CD4-positive, alpha-beta T cell (primary cell): Measurements from ENCODE around the gene DHX15. TPM values are rescaled to one million over a fixed set of nuclear protein-coding genes. Genes with fewer than 3 reads are reported as not detected.

Experiments
- ATAC-seq: fragments of 200-7000 bp; cut with Tn5 transposase; one replicate; pipeline ENCODE4 v1.10.0; 2022; ENCODE audit warnings: mild to moderate bottlenecking; ENCODE audit not compliant: poor library complexity
- CTCF ChIA-PET: fragments of 350-600 bp; sonication (Branson Sonifier 250); formaldehyde crosslinking; loops from one replicate; lab custom pipeline; 2021; ENCODE audit warnings: antibody characterized with exemption, inconsistent platforms; lab: Charles Lee
- POLR2A ChIA-PET: fragments of 350-600 bp; sonication (Branson Sonifier 250); formaldehyde crosslinking; loops from one replicate; lab custom pipeline; 2021; ENCODE audit warnings: antibody characterized with exemption, inconsistent platforms; lab: Charles Lee
- DNase-seq, 14 experiments: peaks; one replicate each; pipeline ENCODE4 v3.0.0-alpha.2; 2013 to 2020; ENCODE audit warnings: mixed read lengths in 2 of 14
- H3K27ac ChIP-seq, 2 donors: one replicate each; pipeline versions ENCODE4 v1.5.1 to v1.7.0; 2013; ENCODE audit warnings: low read length in 2 of 2, low read depth in 1 of 2, mild to moderate bottlenecking in 1 of 2
- H3K27me3 ChIP-seq, 2 experiments: 1 replicate in 1 of 2; 2 replicates in 1 of 2; pipeline versions ENCODE4 v1.6.1 to v1.7.0; 2013; ENCODE audit warnings: low read length in 2 of 2, control low read depth in 1 of 2, mild to moderate bottlenecking in 1 of 2, moderate library complexity in 1 of 2; ENCODE audit not compliant: insufficient read depth in 2 of 2, control insufficient read depth in 1 of 2
- H3K36me3 ChIP-seq: one replicate; pipeline ENCODE4 v1.6.1; 2013; ENCODE audit warnings: low read length, control low read depth; ENCODE audit not compliant: insufficient read depth
- H3K4me1 ChIP-seq: one replicate; pipeline ENCODE4 v1.6.1; 2013; ENCODE audit warnings: low read length, control low read depth; ENCODE audit not compliant: insufficient read depth
- H3K4me3 ChIP-seq: one replicate; pipeline ENCODE4 v1.5.1; 2013; ENCODE audit warnings: mild to moderate bottlenecking, low read length, moderate library complexity
- H3K9me3 ChIP-seq, 2 experiments: 1 replicate in 1 of 2; 2 replicates in 1 of 2; pipeline versions ENCODE4 v1.6.1 to v1.7.0; 2013; ENCODE audit warnings: low read length in 2 of 2, mild to moderate bottlenecking in 2 of 2, control low read depth in 1 of 2, moderate library complexity in 1 of 2; ENCODE audit not compliant: control insufficient read depth in 1 of 2, insufficient read depth in 1 of 2
- H3K27ac Mint-ChIP-seq: one replicate; pipeline ENCODE4 v1.8.0; 2020; ENCODE audit warnings: mixed read lengths
- H3K27me3 Mint-ChIP-seq: one replicate; pipeline ENCODE4 v1.8.0; 2021; ENCODE audit warnings: mixed read lengths
- H3K36me3 Mint-ChIP-seq: one replicate; pipeline ENCODE4 v1.8.0; 2021; ENCODE audit warnings: low read depth, mixed read lengths
- H3K4me1 Mint-ChIP-seq: one replicate; pipeline ENCODE4 v1.8.0; 2021; ENCODE audit warnings: low read depth, mixed read lengths
- H3K4me3 Mint-ChIP-seq: one replicate; pipeline ENCODE4 v1.8.0; 2020; ENCODE audit warnings: mild to moderate bottlenecking, mixed read lengths
- H3K9me3 Mint-ChIP-seq: one replicate; pipeline ENCODE4 v1.8.0; 2020; ENCODE audit warnings: mixed read lengths
- CTCF ChIP-seq: fragments of 200-600 bp; IDR thresholded peaks from one replicate; pipeline ENCODE4 v1.8.0; 2022; ENCODE audit warnings: antibody characterized with exemption, mild to moderate bottlenecking
- intact Hi-C, 2 experiments: fragments of 100-400 bp; cut with DNase I in 1 of 2; cut with micrococcal nuclease in 1 of 2; formaldehyde crosslinking; loops; one replicate each; pipeline versions ENCODE4 v1.15.1 to v1.9.0; 2023 to 2025; cut with DNase I, micrococcal nuclease
- total RNA-seq, 174 experiments: library from RNA in 2 of 174; stranded (reverse) in 2 of 174; gene quantifications; one replicate each; pipeline ENCODE4 v1.2.3 and lab custom pipeline; 2021 to 2026

DHX15 gene
- total RNA-seq, 2 experiments from 2014 or later: 208 to 209 TPM

- H3K27me3 ChIP-seq: no peaks in the 10 kb centered on the region
- TF ChIP-seq CTCF: peak; percentile 43
- ATAC-seq (no peak), DNase-seq (peak in 3 of 14 experiments; percentile 9 to 19 (median 16))
- Mint-ChIP-seq H3K4me1 (peaks cover 64% of the 10 kb centered on the region), H3K9me3 (no peaks in the 10 kb centered on the region), H3K27ac (peak overlapping the region; percentile 24), H3K27me3 (no peaks in the 10 kb centered on the region), H3K36me3 (peaks cover 81% of the 10 kb centered on the region), H3K4me3 (no peak overlapping the region)
- no peak overlapping the region for H3K27ac ChIP-seq
- ChIA-PET CTCF (interaction anchor here (0.6 to 1.3 kb wide), 4 partner anchors 22 to 833 kb away, joined by 3 to 4 read pairs (median 3); no protein-coding TSS in a partner anchor), POLR2A (interaction anchor here (2.2 kb wide), 1 partner anchor 33 kb away, joined by 7 read pairs; the partner anchor contains the start of gene DHX15)
- H3K4me3 ChIP-seq: no peak overlapping the region
- peaks cover 3% of the 10 kb centered on the region for H3K4me1 ChIP-seq
- intact Hi-C loops: no loop called here
- H3K9me3 ChIP-seq: no peaks in the 10 kb centered on the region
- peaks cover 66% of the 10 kb centered on the region for H3K36me3 ChIP-seq
These were observed 32.7 kb downstream of the DHX15 start for GRCh38 chr4:24551492-24552289.

DNA sequence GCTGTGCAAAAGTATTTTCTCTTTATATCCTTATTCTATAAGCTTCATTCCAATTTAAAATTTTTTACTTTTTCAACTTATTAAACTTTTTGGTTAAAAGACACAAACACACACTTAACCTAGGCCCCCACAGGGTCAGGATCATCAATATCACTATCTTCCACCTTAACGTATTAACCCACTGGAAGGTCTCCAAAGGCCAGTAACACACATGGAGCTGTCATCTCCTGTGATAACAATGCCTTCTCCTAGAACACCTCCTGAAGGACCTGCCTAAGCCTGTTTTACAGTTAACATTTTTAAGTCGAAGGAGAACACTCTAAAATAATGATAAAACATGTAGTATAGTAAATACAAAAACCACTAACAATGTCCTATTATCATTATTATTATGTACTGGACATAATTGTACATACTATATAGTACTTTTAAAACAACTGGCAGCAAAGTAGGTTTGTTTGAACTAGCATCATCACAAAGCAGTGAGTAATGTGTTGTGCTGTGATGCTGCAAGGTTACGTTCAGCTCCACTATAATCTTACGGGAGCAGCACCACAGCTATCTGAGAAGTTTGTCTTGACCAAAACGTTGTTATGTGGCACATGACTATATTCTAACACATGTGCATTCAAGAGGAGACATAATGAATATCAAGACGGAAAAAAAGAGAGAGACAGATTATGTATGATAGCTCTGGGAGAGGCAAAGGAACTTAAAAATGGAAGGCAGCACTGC is 33.7 kb downstream of the DHX15 start:
- Histone ChIP-seq H3K4me1 (peaks cover 3% of the 10 kb centered on the region), H3K27me3 (no peaks in the 10 kb centered on the region), H3K4me3 (no peak overlapping the region), H3K36me3 (peaks cover 68% of the 10 kb centered on the region), H3K27ac (no peak overlapping the region), H3K9me3 (no peaks in the 10 kb centered on the region)
- H3K4me3 Mint-ChIP-seq: no peak overlapping the region
- no peak for TF ChIP-seq CTCF
- H3K27ac Mint-ChIP-seq: no peak overlapping the region
- DNase-seq (no peak), ATAC-seq (no peak)
- H3K9me3 Mint-ChIP-seq: no peaks in the 10 kb centered on the region
- CTCF ChIA-PET: interaction anchor here (0.5 to 1.3 kb wide), 3 partner anchors 12 to 834 kb away, joined by 3 read pairs; no protein-coding TSS in a partner anchor
- peaks cover 77% of the 10 kb centered on the region for H3K36me3 Mint-ChIP-seq
- POLR2A ChIA-PET: interaction anchor here (2.2 kb wide), 1 partner anchor 34 kb away, joined by 7 read pairs; the partner anchor contains the start of gene DHX15
- intact Hi-C loops: no loop called here
- H3K27me3 Mint-ChIP-seq: no peaks in the 10 kb centered on the region
- peaks cover 59% of the 10 kb centered on the region for H3K4me1 Mint-ChIP-seq

GRCh38 chr4:24547979-24548378 is 36.4 kb downstream of the DHX15 start:
- H3K4me3 ChIP-seq: no peak overlapping the region
- H3K27me3 ChIP-seq: no peaks in the 10 kb centered on the region
- ATAC-seq: no peak
- Mint-ChIP-seq H3K9me3 (no peaks in the 10 kb centered on the region), H3K4me3 (no peak overlapping the region), H3K4me1 (peaks cover 67% of the 10 kb centered on the region), H3K27me3 (no peaks in the 10 kb centered on the region), H3K36me3 (peaks cover 82% of the 10 kb centered on the region), H3K27ac (no peak overlapping the region)
- POLR2A ChIA-PET: interaction anchor here (0.6 kb wide), 1 partner anchor 13 kb away, joined by 4 read pairs; no protein-coding TSS in a partner anchor
- no peaks in the 10 kb centered on the region for H3K9me3 ChIP-seq
- H3K36me3 ChIP-seq: peaks cover 55% of the 10 kb centered on the region
- CTCF ChIA-PET: interaction anchor here (1.2 kb wide), 1 partner anchor 9 kb away, joined by 3 read pairs; no protein-coding TSS in a partner anchor
- no peak for DNase-seq
- H3K27ac ChIP-seq: no peak overlapping the region
- no peak for TF ChIP-seq CTCF
- peaks cover 8% of the 10 kb centered on the region for H3K4me1 ChIP-seq
- intact Hi-C loops: no loop called here
